Fibroblast of lung (primary cell): ENCODE results near the gene SLC39A12. TPM values are rescaled to one million over a fixed set of nuclear protein-coding genes. Genes with fewer than 3 reads are reported as not detected.

Experiments
- DNase-seq, 2 donors: peaks; one replicate each; pipeline versions ENCODE4 v3.0.0 to v3.0.0-alpha.2; 2010; ENCODE audit warnings: low read depth in 2 of 2
- H2AFZ ChIP-seq: 2 replicates; pipeline ENCODE4 v1.5.1; 2012; ENCODE audit warnings: low read length, control low read depth, inconsistent platforms
- H3K27ac ChIP-seq: 2 replicates; pipeline ENCODE4 v1.5.1; 2011; ENCODE audit warnings: low read length, control low read depth; ENCODE audit not compliant: insufficient read depth
- H3K27me3 ChIP-seq: 2 replicates; pipeline ENCODE4 v1.5.1; 2011; ENCODE audit warnings: mild to moderate bottlenecking, low read length; ENCODE audit not compliant: control insufficient read depth, insufficient read depth
- H3K36me3 ChIP-seq: 2 replicates; pipeline ENCODE4 v1.5.1; 2011; ENCODE audit warnings: low read length; ENCODE audit not compliant: control insufficient read depth, insufficient read depth
- H3K4me1 ChIP-seq: 2 replicates; pipeline ENCODE4 v1.5.1; 2011; ENCODE audit warnings: low read length; ENCODE audit not compliant: control insufficient read depth, insufficient read depth; ENCODE audit errors: extremely low read depth
- H3K4me2 ChIP-seq: 2 replicates; pipeline ENCODE4 v1.5.1; 2011; ENCODE audit warnings: low read length, control low read depth; ENCODE audit not compliant: insufficient read depth; ENCODE audit errors: extremely low read depth
- H3K4me3 ChIP-seq, 4 experiments: fragments of 200-600 bp in 1 of 4; sonication (generic) in 1 of 4; replicated peaks in 1 of 4; 2 replicates each; pipeline ENCODE4 v1.5.1; 2011 to 2016; ENCODE audit warnings: low read length in 4 of 4, low read depth in 3 of 4, mild to moderate bottlenecking in 3 of 4, control low read depth in 2 of 4, inconsistent platforms in 1 of 4, mixed read lengths in 1 of 4; ENCODE audit not compliant: insufficient read depth in 1 of 4; ENCODE audit errors: control extremely low read depth in 1 of 4
- H3K79me2 ChIP-seq: 2 replicates; pipeline ENCODE4 v1.5.1; 2012; ENCODE audit warnings: mild to moderate bottlenecking, low read length, inconsistent platforms; ENCODE audit not compliant: control insufficient read depth, insufficient read depth
- H3K9ac ChIP-seq: 2 replicates; pipeline ENCODE4 v1.5.1; 2011; ENCODE audit warnings: mild to moderate bottlenecking, low read length, control low read depth; ENCODE audit not compliant: insufficient read depth
- H3K9me3 ChIP-seq: 2 replicates; pipeline ENCODE4 v1.5.1; 2012; ENCODE audit warnings: low read depth, low read length; ENCODE audit not compliant: control insufficient read depth, insufficient read depth
- H4K20me1 ChIP-seq: 2 replicates; pipeline ENCODE4 v1.5.1; 2011; ENCODE audit warnings: low read length; ENCODE audit not compliant: control insufficient read depth, insufficient read depth; ENCODE audit errors: extremely low read depth
- CTCF ChIP-seq, 2 donors: IDR thresholded peaks in 1 of 2; conservative IDR thresholded peaks in 1 of 2; 1 replicate in 1 of 2; 2 replicates in 1 of 2; pipeline ENCODE4 v1.5.1; 2011 to 2012; ENCODE audit warnings: low read length in 2 of 2, control low read depth in 1 of 2, inconsistent platforms in 1 of 2, low read depth in 1 of 2, mild to moderate bottlenecking in 1 of 2
- EZH2 ChIP-seq: IDR thresholded peaks from 2 replicates; pipeline ENCODE4 v1.5.1; 2012; ENCODE audit warnings: low read length, control low read depth, mild to moderate bottlenecking; ENCODE audit errors: missing control alignments
- polyA plus RNA-seq, 2 donors: library from polyadenylated mRNA; depleted of rRNA in 1 of 2; stranded (reverse) in 1 of 2; unstranded in 1 of 2; fragments of >200 nt; gene quantifications; 2 replicates each; pipeline ENCODE4 v1.2.1, GENCODE V29; 2011 to 2012; ENCODE audit warnings: missing spikeins in 1 of 2
- total RNA-seq: library from RNA; depleted of rRNA; stranded (reverse); fragments of >200 nt; gene quantifications from 2 replicates; pipeline ENCODE4 v1.2.1, GENCODE V29; 2014

SLC39A12 gene
- total and polyA plus RNA-seq, 2 donors (not counting 1 experiment from before 2014, with no cell fraction given) = not detected

- H3K27me3 ChIP-seq = peaks cover 8% of the 10 kb centered on the region
- no peaks in the 10 kb centered on the region for H4K20me1 ChIP-seq
- no peaks in the 10 kb centered on the region for H3K9me3 ChIP-seq
- no peak overlapping the region for H3K4me2 ChIP-seq
- DNase-seq = no peak
- no peaks in the 10 kb centered on the region for H3K36me3 ChIP-seq
- H3K9ac ChIP-seq = no peak overlapping the region
- H3K27ac ChIP-seq = no peak overlapping the region
- H3K4me3 ChIP-seq = no peak overlapping the region
- H3K79me2 ChIP-seq = no peaks in the 10 kb centered on the region
- no peak overlapping the region for H2AFZ ChIP-seq
- H3K4me1 ChIP-seq = no peaks in the 10 kb centered on the region
- TF ChIP-seq CTCF (conservative IDR thresholded peaks at IDR 0.05 in 1 of 2, IDR thresholded peaks at IDR 0.05 in 1 of 2; ENCODE audit: low read depth in 1 of 2, low read length in 2 of 2) = no peak
- TF ChIP-seq EZH2 = no peak
Observed at GRCh38 chr10:18082381-18082780, 130.7 kb downstream of the SLC39A12 start.

- Histone ChIP-seq H2AFZ (no peak overlapping the region), H3K27me3 (peaks cover 8% of the 10 kb centered on the region), H3K4me3 (no peak overlapping the region), H4K20me1 (no peaks in the 10 kb centered on the region), H3K9me3 (no peaks in the 10 kb centered on the region), H3K4me1 (no peaks in the 10 kb centered on the region), H3K27ac (no peak overlapping the region), H3K9ac (no peak overlapping the region), H3K79me2 (no peaks in the 10 kb centered on the region), H3K4me2 (no peak overlapping the region), H3K36me3 (no peaks in the 10 kb centered on the region)
- TF ChIP-seq CTCF (conservative IDR thresholded peaks at IDR 0.05 in 1 of 2, IDR thresholded peaks at IDR 0.05 in 1 of 2; ENCODE audit: low read depth in 1 of 2, low read length in 2 of 2) = no peak
- no peak for TF ChIP-seq EZH2
- no peak for DNase-seq
Observed at GRCh38 chr10:18085855-18086254, 134.1 kb downstream of the SLC39A12 start.

- Histone ChIP-seq H3K79me2 (no peaks in the 10 kb centered on the region), H3K4me2 (no peak overlapping the region), H3K36me3 (no peaks in the 10 kb centered on the region), H3K9ac (no peak overlapping the region), H3K27ac (no peak overlapping the region), H4K20me1 (no peaks in the 10 kb centered on the region), H3K27me3 (peaks cover 8% of the 10 kb centered on the region), H3K4me3 (no peak overlapping the region), H3K9me3 (no peaks in the 10 kb centered on the region), H3K4me1 (no peaks in the 10 kb centered on the region), H2AFZ (no peak overlapping the region)
- no peak for TF ChIP-seq CTCF (conservative IDR thresholded peaks at IDR 0.05 in 1 of 2, IDR thresholded peaks at IDR 0.05 in 1 of 2; ENCODE audit: low read depth in 1 of 2, low read length in 2 of 2)
- TF ChIP-seq EZH2 = no peak
- DNase-seq = no peak
Observed at GRCh38 chr10:18086746-18087145, 135.0 kb downstream of the SLC39A12 start.
